ENCODE results near the gene CFAP20DC.
A peak's percentile ranks its signal among the peaks of the same experiment; 100 is the strongest.
"Not testable (repeated sequence)": the region's sequence is repeated elsewhere in the genome, so short reads cannot be mapped to it uniquely, and the experiment has no call there.

CFAP20DC gene

DNA sequence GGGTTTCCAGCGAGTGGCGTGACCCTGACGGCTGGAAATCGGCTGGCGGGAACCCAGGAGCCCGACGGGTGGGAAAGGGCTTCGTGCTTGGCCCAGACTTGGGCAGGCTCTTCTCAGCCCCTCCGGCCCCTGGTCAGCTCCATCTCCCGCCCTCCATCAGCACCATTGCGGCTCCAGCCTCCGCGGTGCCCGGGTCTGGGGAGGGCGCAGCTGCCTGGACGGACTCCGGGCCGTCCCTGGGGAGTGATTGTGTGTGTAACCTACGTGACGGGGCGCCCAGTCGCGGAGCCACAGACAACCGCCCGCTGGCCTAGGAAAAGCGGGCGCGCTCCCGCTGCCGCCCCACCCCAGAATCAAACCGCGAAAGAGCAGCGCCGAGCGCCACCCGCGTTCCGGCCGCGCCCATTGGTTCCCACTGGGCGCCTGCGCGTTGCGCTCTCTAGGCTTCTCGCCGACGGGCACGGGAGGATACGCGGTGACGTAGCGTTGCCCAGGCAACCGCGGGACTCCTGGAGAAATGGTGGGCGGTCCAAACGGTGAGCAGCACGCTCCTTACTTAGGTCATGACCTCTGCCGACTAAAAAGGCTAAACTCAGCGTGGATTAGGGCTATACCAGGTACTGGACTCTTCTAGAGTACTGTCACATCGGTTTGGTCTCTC is at the start of gene CFAP20DC:
TSS of gene CFAP20DC (minus strand) at position 355 of the 661 bp plus-strand sequence. CDS start 394 bp downstream, outside the sequence.
- H3K4me3 ChIP-seq (ENCODE audit: low read depth, low read length) = peak within 1 kb of the TSS; percentile 66
- TF ChIP-seq, protein P1, sequence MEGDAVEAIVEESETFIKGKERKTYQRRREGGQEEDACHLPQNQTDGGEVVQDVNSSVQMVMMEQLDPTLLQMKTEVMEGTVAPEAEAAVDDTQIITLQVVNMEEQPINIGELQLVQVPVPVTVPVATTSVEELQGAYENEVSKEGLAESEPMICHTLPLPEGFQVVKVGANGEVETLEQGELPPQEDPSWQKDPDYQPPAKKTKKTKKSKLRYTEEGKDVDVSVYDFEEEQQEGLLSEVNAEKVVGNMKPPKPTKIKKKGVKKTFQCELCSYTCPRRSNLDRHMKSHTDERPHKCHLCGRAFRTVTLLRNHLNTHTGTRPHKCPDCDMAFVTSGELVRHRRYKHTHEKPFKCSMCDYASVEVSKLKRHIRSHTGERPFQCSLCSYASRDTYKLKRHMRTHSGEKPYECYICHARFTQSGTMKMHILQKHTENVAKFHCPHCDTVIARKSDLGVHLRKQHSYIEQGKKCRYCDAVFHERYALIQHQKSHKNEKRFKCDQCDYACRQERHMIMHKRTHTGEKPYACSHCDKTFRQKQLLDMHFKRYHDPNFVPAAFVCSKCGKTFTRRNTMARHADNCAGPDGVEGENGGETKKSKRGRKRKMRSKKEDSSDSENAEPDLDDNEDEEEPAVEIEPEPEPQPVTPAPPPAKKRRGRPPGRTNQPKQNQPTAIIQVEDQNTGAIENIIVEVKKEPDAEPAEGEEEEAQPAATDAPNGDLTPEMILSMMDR (IDR thresholded peaks at IDR 0.05; ENCODE audit: insufficient read depth, low read depth, low read length, missing control alignments) = no peak
- DNase-seq (ENCODE audit: low read depth) = peak; percentile 95

DNA sequence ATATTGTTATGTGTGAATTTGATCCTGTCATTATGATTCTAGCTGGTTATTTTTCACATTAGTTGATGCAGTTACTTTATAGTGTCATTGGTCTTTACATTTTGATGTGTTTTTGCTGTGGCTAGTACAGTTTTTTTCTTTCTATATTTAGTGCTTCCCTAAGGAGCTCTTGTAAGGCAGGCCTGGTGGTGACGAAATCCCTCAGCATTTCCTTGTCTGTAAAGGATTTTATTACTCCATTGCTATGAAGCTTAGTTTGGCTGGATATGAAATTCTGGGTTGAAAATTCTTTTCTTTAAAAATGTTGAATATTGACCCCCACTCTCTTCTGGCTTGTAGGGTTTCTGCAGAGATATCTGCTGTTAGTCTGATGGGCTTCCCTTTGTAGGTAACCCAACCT is 48.7 kb upstream of the CFAP20DC start:
- not testable (repeated sequence) for H3K4me3 ChIP-seq (ENCODE audit: low read depth, low read length); DNase-seq (ENCODE audit: low read depth)

DNA sequence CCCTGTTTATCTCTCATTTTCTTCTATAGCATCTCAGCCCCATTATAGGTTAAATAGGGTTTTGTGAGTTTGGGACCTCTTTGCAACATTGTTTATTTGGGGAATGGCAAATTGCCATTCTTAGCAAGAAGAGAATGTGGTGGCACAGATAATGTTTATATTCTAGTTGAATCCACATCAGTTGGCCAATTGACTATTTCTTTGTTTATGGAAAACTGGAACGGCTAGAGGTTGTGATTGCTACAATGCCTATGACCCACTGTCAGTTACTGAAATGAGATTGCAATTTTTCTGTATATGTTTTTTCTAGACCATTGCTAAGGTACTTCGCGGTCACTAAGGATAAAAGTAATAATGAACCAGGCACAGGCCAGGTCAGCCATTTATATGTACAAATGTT is 44.6 kb upstream of the CFAP20DC start:
- TF ChIP-seq, protein P1 (IDR thresholded peaks at IDR 0.05; ENCODE audit: insufficient read depth, low read depth, low read length, missing control alignments) = no peak
- H3K4me3 ChIP-seq (ENCODE audit: low read depth, low read length) = no peak overlapping the region
- no peak for DNase-seq (ENCODE audit: low read depth)

DNA sequence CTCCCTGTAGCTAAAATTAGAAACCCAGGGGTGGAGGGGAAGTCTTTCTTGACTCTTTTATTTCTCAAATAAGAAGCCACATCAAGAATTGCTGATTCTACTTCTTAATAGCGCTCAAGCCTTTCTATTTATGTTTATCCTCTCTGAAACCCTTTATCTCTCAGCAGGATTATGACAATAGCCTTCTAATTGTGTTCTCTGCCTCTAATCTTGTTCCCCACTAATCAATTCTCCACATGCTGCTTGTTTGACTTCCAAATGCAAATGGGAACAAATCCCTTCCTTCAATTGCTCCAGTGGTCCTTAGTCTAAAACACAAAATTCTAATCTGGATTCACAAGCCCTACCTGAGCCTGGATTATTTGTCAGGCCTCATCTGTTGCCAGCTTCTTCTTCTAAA is 43.7 kb upstream of the CFAP20DC start:
- no peak overlapping the region for H3K4me3 ChIP-seq (ENCODE audit: low read depth, low read length)
- DNase-seq (ENCODE audit: low read depth) = no peak
- TF ChIP-seq, protein P1 (IDR thresholded peaks at IDR 0.05; ENCODE audit: insufficient read depth, low read depth, low read length, missing control alignments) = no peak

DNA sequence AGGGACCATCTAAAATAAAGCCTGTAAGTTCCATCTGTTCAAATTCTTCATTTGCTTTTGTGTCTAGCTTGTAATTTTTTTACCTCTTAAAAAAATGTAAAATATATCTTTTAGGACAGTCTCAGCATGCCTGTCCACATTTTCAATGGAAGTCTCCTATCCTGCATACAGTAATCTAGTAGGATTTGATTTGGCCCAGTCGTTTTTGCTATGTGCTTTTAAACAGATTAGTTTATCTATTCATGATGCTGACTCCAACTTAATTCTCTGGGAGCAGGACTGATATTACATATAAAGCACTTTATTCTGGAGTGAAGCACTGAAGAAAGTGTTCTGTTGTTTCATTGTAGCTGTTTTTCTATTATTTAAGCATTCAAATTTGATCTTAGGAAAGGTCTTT is 38.9 kb upstream of the CFAP20DC start:
- no peak for DNase-seq (ENCODE audit: low read depth)
- H3K4me3 ChIP-seq (ENCODE audit: low read depth, low read length) = no peak overlapping the region
- TF ChIP-seq, protein P1 (IDR thresholded peaks at IDR 0.05; ENCODE audit: insufficient read depth, low read depth, low read length, missing control alignments) = no peak

DNA sequence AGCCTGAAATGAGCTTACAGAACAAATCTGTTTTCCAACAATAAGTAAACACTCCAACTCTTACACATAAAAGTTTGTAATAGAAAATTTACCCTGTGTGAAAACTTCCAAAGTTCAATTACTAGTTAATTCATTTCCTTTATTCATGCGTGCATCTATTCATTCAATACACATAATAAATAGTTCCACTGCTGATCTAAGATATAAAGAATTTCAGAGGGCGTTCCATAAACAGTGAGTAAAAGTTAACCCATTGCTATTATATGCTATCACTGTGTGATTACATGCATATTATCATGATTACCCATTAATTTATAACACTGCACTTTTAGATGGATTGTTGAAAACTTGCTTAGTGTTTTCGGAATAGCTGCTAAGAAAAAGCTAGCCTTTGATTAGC is 36.2 kb upstream of the CFAP20DC start:
- no peak for DNase-seq (ENCODE audit: low read depth)
- TF ChIP-seq, protein P1 (IDR thresholded peaks at IDR 0.05; ENCODE audit: insufficient read depth, low read depth, low read length, missing control alignments) = no peak
- no peak overlapping the region for H3K4me3 ChIP-seq (ENCODE audit: low read depth, low read length)

DNA sequence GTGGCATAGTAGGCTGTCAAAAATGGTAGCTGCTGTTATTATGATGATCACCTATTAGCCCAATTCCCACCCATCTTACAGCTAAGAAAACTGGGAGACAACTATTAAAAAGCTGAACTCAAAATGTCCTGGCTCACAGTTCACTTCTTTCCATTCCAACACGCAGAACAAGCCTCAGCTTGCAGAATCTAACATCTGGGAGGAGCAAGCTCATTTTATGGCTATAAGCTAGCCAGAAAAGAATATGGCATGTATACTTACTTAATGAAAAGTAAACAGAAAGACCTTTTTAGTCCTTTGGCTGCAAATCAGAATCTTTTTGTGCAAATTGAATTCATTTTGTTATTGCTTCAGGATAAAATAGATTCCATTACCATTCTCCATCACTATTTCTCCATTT is 34.8 kb upstream of the CFAP20DC start:
- no peak overlapping the region for H3K4me3 ChIP-seq (ENCODE audit: low read depth, low read length)
- TF ChIP-seq, protein P1 (IDR thresholded peaks at IDR 0.05; ENCODE audit: insufficient read depth, low read depth, low read length, missing control alignments) = no peak
- no peak for DNase-seq (ENCODE audit: low read depth)
